Heart right ventricle (tissue), 16 donors: ENCODE data around the gene UBE2E3. TPM values are rescaled to one million over a fixed set of nuclear protein-coding genes. Genes with fewer than 3 reads are reported as not detected.

ENCODE experiments used
- ATAC-seq, 8 donors: fragments of 200-7000 bp; cut with Tn5 transposase; one replicate each; pipeline ENCODE4 v1.9.1; 2020; ENCODE audit warnings: mild to moderate bottlenecking in 8 of 8, moderate library complexity in 8 of 8, moderate number of reproducible peaks in 1 of 8
- DNase-seq, 2 donors: peaks; one replicate each; pipeline ENCODE4 v3.0.0-alpha.2; 2020
- H3K27ac ChIP-seq, 10 donors: fragments of 200-600 bp; sonication (generic) in 2 of 10; one replicate each; pipeline versions ENCODE4 v1.5.0 to v1.8.0; 2020 to 2022; ENCODE audit warnings: mild to moderate bottlenecking in 3 of 10
- H3K27me3 ChIP-seq, 7 donors: fragments of 200-600 bp; one replicate each; pipeline ENCODE4 v1.8.0; 2021 to 2022; ENCODE audit warnings: mild to moderate bottlenecking in 2 of 7
- H3K36me3 ChIP-seq, 9 donors: fragments of 200-600 bp; sonication (generic) in 1 of 9; one replicate each; pipeline versions ENCODE4 v1.5.0 to v1.8.0; 2020 to 2022; ENCODE audit warnings: mild to moderate bottlenecking in 2 of 9
- H3K4me1 ChIP-seq, 9 donors: fragments of 200-600 bp; sonication (generic) in 1 of 9; one replicate each; pipeline versions ENCODE4 v1.5.0 to v1.8.0; 2020 to 2022; ENCODE audit warnings: mild to moderate bottlenecking in 4 of 9
- H3K4me3 ChIP-seq, 10 donors: fragments of 200-600 bp; sonication (generic) in 2 of 10; one replicate each; pipeline versions ENCODE4 v1.5.0 to v1.8.0; 2020 to 2022; ENCODE audit warnings: mild to moderate bottlenecking in 7 of 10, moderate library complexity in 2 of 10
- H3K9me3 ChIP-seq, 11 donors: fragments of 200-600 bp in 10 of 11; sonication (generic) in 2 of 11; one replicate each; pipeline versions ENCODE4 v1.5.0 to v1.8.0; 2013 to 2022; ENCODE audit warnings: mild to moderate bottlenecking in 2 of 11, control low read depth in 1 of 11, moderate library complexity in 1 of 11
- WGBS, 2 donors: extraction: QIAGEN DNeasy Blood & Tissue Kit; methylation state at CpG; one replicate each; pipeline ENCODE4 v1.1.7; 2013; ENCODE audit warnings: inconsistent platforms in 1 of 2; 5-methylcytosine and 5-hydroxymethylcytosine counted together
- intact Hi-C, 10 donors: fragments of 100-400 bp; cut with DNase I; formaldehyde crosslinking; loops; one replicate each; pipeline versions ENCODE4 v1.11.1 to v1.14.2; 2022
- polyA plus RNA-seq, 2 donors: library from polyadenylated mRNA; stranded (reverse); fragments of 200-250 nt; gene quantifications; one replicate each; pipeline ENCODE4 v1.2.3, GENCODE V29; 2013
- total RNA-seq, 10 donors: library from RNA; stranded (reverse); fragmentation: NEBNext Ultra II Directional in 3 of 10; extraction: Animal tissue kit (Norgen Biotek cat#: 25700) in 3 of 10; gene quantifications; one replicate each; pipeline versions ENCODE4 v1.2.1 to v1.2.4, GENCODE V29; 2021 to 2023
- TF ChIP-seq, protein P1 (sequence below), 9 donors: fragments of 200-600 bp; sonication (generic) in 2 of 9; IDR thresholded peaks; one replicate each; pipeline versions ENCODE4 v1.5.0 to v1.8.0; 2021 to 2022; ENCODE audit warnings: antibody characterized with exemption in 9 of 9, mild to moderate bottlenecking in 5 of 9, moderate library complexity in 1 of 9
- donor health status: Arrhythmogenic right ventricular cardiomyopathy.
- donor health status: ischemic (EF 13 %, LVEDD 7.1; RV severe dilation, severe dysfunction).
- donor health status: healthy with polysubstance abuse.
- donor health status: DM: no; HTN: yes; CAD: no.
- donor health status: DM: no; HTN: no; CAD: no.
- donor health status: ischemic (EF 25% LVEDD 6.9; RV normal size, moderate dysfunction).
- donor health status: ischemic (EF 25% LVEDD 5.7; RV mildly dilated, moderate dysfunction).
- donor health status: healthy.
- donor health status: DM: yes; HTN: yes; CAD: no.
- donor health status: Ischemic cardiomyopathy.
- donor health status: ischemic (EF 35%, LVEDD 5.7; RV mildly dilated, moderate dysfunction).
- donor health status: nonischemic (EF 11% LVEDD 7.7; RV severe dilation, severe dysfunction).
- donor health status: DM: yes; HTN: yes; CAD: no.
- donor health status: PGD.
- donor health status: ischemic (EF 29% LVEDD 5.4; RV normal size, mild dysfunction).
- donor health status: nonischemic (EF 23%, LVEDD 6.1; RV moderate dilation, normal function).

UBE2E3 gene
- total and polyA plus RNA-seq, 12 donors, result 26.3 to 59.1 (median 54.9) TPM

- Histone ChIP-seq H3K4me3 (peak overlapping the region in 9 of 10 donors; percentile 46 to 85 (median 69)), H3K9me3 (no peaks in the 10 kb centered on the region), H3K27me3 (no peaks in the 10 kb centered on the region), H3K4me1 (peaks cover 3 to 36% (median 27%) of the 10 kb centered on the region in 9 donors), H3K36me3 (peaks cover 0 to 10% (median 0%) of the 10 kb centered on the region in 9 donors), H3K27ac (peak overlapping the region; percentile 65 to 96 (median 86))
- intact Hi-C loops, result no loop called here
- no peak for ATAC-seq
- TF ChIP-seq, protein P1, sequence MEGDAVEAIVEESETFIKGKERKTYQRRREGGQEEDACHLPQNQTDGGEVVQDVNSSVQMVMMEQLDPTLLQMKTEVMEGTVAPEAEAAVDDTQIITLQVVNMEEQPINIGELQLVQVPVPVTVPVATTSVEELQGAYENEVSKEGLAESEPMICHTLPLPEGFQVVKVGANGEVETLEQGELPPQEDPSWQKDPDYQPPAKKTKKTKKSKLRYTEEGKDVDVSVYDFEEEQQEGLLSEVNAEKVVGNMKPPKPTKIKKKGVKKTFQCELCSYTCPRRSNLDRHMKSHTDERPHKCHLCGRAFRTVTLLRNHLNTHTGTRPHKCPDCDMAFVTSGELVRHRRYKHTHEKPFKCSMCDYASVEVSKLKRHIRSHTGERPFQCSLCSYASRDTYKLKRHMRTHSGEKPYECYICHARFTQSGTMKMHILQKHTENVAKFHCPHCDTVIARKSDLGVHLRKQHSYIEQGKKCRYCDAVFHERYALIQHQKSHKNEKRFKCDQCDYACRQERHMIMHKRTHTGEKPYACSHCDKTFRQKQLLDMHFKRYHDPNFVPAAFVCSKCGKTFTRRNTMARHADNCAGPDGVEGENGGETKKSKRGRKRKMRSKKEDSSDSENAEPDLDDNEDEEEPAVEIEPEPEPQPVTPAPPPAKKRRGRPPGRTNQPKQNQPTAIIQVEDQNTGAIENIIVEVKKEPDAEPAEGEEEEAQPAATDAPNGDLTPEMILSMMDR (IDR thresholded peaks at IDR 0.05), result no peak
- DNase-seq, result no peak
- WGBS, 2 donors, result 42 to 50% methylated on average over 7 of the region's 7 CpGs
Measured at GRCh38 chr2:180978903-180979748, 1.3 kb upstream of the UBE2E3 start.

- TF ChIP-seq, protein P1 (IDR thresholded peaks at IDR 0.05), result no peak
- H3K36me3 ChIP-seq, result peaks cover 0 to 14% (median 0%) of the 10 kb centered on the region in 9 donors
- ATAC-seq (no peak), DNase-seq (no peak)
- H3K27ac ChIP-seq, result peak overlapping the region; percentile 65 to 96 (median 86)
- peak overlapping the region; percentile 46 to 85 (median 67) for H3K4me3 ChIP-seq
- H3K9me3 ChIP-seq, result no peaks in the 10 kb centered on the region
- peaks cover 3 to 42% (median 33%) of the 10 kb centered on the region in 9 donors for H3K4me1 ChIP-seq
- WGBS, 2 donors, result 20 to 21% methylated on average over 9 of the region's 9 CpGs
- no peaks in the 10 kb centered on the region for H3K27me3 ChIP-seq
- intact Hi-C loops, result loop anchor here in 1 of 10 donors (5.0 kb wide), 1 partner anchor 913 kb away; the partner anchor contains the start of gene ITPRID2
Measured at GRCh38 chr2:180979749-180980105, 678 bp upstream of the UBE2E3 start.

GRCh38 chr2:180980943-180981911 is 822 bp downstream of the UBE2E3 start:
- Histone ChIP-seq H3K4me3 (peak overlapping the region; percentile 62 to 85 (median 72)), H3K27me3 (no peaks in the 10 kb centered on the region), H3K27ac (peak overlapping the region; percentile 61 to 92 (median 83)), H3K4me1 (peaks cover 3 to 57% (median 48%) of the 10 kb centered on the region in 9 donors), H3K9me3 (no peaks in the 10 kb centered on the region), H3K36me3 (peaks cover 0 to 23% (median 0%) of the 10 kb centered on the region in 9 donors)
- WGBS, 2 donors, result 0% methylated on average over 52 to 73 of the region's 81 CpGs
- DNase-seq, result peak; percentile 11 to 14
- intact Hi-C loops, result loop anchor here in 1 of 10 donors (5.0 kb wide), 1 partner anchor 911 kb away; the partner anchor contains the start of gene ITPRID2
- TF ChIP-seq, protein P1 (IDR thresholded peaks at IDR 0.05), result no peak
- peak in 4 of 8 donors; percentile 4 to 33 (median 16) for ATAC-seq
